ENCODE measurements around the gene OTOR.

DNA sequence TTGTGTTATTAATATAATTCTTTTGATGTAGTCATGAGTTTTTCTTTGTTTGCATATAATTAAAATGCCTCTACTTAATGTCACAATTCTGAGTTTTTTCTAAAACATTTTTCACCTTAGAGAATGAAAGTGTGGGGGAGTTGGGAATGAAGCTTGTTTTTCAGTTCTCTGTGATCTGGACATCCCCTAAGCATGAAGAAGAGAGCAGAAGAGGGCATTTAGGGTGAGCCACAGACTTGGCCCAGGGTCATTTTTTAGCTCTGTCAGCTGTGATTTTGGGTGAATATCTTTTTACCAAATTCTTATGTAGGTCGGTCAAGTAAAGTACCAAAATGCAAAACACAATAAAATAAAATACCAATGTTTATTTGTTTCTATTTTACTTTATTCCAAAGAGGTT lies 3.9 kb downstream of the OTOR start:
- TF ChIP-seq POLR2AphosphoS5 (IDR thresholded peaks at IDR 0.05; ENCODE audit: low read depth, low read length) (no peak), SIN3A (IDR thresholded peaks at IDR 0.05; ENCODE audit: borderline replicate concordance, insufficient read depth, low read length) (no peak), REST (IDR thresholded peaks at IDR 0.05; ENCODE audit: insufficient read depth in 1 of 2, low read depth in 2 of 2, low read length in 2 of 2) (no peak), TAF1 (IDR thresholded peaks at IDR 0.05; ENCODE audit: borderline replicate concordance, insufficient read depth, low read length) (no peak), FOXP2 (optimal IDR thresholded peaks at IDR 0.05; ENCODE audit: borderline replicate concordance, extremely low read depth, extremely low read length, insufficient read depth) (no peak)
